H1 (cell line): ENCODE data around the gene HSPA1A. TPM values are rescaled to one million over a fixed set of nuclear protein-coding genes. Genes with fewer than 3 reads are reported as not detected.
A peak's percentile ranks its signal among the peaks of the same experiment; 100 is the strongest.

Source experiments
- GABPA ChIP-seq: IDR thresholded peaks from 2 replicates; pipeline ENCODE4 v1.6.1; 2011; ENCODE audit warnings: mild to moderate bottlenecking, low read length, moderate library complexity, borderline replicate concordance; ENCODE audit not compliant: insufficient read depth
- TAF1 ChIP-seq: IDR thresholded peaks from 2 replicates; pipeline ENCODE4 v1.6.1; 2011; ENCODE audit warnings: mild to moderate bottlenecking, low read depth, low read length
- polyA plus RNA-seq, 7 experiments: library from polyadenylated mRNA; depleted of rRNA in 3 of 7; stranded (reverse) in 5 of 7; unstranded in 2 of 7; fragments of >200 nt in 5 of 7; fragments of 200-250 nt in 2 of 7; gene quantifications; 1 replicate in 5 of 7; 2 replicates in 1 of 7; 4 replicates in 1 of 7; pipeline versions ENCODE4 v1.2.1 to v1.2.3, GENCODE V29; 2011 to 2013; ENCODE audit warnings: missing spikeins in 2 of 7, mixed read lengths in 2 of 7
- total RNA-seq: library from RNA; stranded (reverse); fragmentation: NEBNext Ultra II Directional; extraction: Animal tissue kit (Norgen Biotek cat#: 25700); gene quantifications from 2 replicates; pipeline ENCODE4 v1.2.1, GENCODE V29; 2021
- TF ChIP-seq, protein P1 (sequence below), 3 experiments: IDR thresholded peaks; 1 replicate in 2 of 3; 2 replicates in 1 of 3; pipeline versions ENCODE4 v1.5.1 to v1.6.1; 2011; ENCODE audit warnings: low read length in 3 of 3, mild to moderate bottlenecking in 3 of 3, inconsistent platforms in 2 of 3, low read depth in 1 of 3, moderate library complexity in 1 of 3; ENCODE audit not compliant: insufficient read depth in 1 of 3; ENCODE audit errors: control extremely low read depth in 1 of 3

HSPA1A gene
- total and polyA plus RNA-seq, 2 of the 8 experiments (the other 6 are each of a cell fraction or from before 2014, with no cell fraction given) = 40.7 to 54.0 TPM

DNA sequence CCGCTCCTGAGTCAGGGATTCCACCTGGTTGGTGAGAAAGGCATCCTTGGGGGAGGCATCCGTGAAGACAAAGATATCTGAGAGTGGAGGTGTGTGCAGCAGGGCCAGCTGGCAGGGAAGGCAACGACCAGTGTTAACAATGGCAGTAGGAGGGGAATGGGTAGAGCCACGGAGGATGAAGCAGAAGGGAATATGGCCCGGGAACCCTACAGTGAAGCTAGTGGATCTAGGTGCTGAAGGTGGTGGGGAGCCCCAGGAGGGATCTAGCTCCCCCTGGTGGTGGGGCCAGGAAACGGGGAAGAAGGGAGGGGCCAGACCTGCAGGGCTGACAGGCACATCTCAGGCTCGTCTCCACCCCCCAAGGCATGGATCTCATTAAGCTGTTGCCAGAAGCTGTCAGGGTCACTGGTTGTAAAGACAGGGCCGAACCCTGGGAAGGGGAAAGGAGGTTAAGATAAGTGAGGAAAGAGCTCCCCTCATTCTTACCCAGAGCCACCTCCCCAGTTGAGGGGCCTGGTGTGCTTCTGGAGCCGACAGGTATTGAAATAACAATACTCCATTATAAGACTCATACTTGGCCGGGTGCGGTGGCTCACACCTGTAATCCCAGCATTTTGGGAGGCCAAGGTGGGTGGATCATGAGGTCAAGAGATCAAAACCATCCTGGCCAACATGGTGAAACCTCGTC is 45.5 kb upstream of the HSPA1A start (continued):
- TF ChIP-seq GABPA (no peak), TAF1 (no peak)
- TF ChIP-seq, protein P1, sequence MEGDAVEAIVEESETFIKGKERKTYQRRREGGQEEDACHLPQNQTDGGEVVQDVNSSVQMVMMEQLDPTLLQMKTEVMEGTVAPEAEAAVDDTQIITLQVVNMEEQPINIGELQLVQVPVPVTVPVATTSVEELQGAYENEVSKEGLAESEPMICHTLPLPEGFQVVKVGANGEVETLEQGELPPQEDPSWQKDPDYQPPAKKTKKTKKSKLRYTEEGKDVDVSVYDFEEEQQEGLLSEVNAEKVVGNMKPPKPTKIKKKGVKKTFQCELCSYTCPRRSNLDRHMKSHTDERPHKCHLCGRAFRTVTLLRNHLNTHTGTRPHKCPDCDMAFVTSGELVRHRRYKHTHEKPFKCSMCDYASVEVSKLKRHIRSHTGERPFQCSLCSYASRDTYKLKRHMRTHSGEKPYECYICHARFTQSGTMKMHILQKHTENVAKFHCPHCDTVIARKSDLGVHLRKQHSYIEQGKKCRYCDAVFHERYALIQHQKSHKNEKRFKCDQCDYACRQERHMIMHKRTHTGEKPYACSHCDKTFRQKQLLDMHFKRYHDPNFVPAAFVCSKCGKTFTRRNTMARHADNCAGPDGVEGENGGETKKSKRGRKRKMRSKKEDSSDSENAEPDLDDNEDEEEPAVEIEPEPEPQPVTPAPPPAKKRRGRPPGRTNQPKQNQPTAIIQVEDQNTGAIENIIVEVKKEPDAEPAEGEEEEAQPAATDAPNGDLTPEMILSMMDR (IDR thresholded peaks at IDR 0.05; ENCODE audit: control extremely low read depth in 1 of 3, insufficient read depth in 1 of 3, low read depth in 1 of 3, low read length in 3 of 3) = peak in 2 of 3 experiments; percentile 85 to 95; a peak in 3 of 4 replicates
